Keratinocyte (primary cell): ENCODE results near the gene ADRA2C.

ENCODE experiments used
- CTCF ChIP-seq, 3 experiments: IDR thresholded peaks in 1 of 3; conservative IDR thresholded peaks in 1 of 3; optimal IDR thresholded peaks in 1 of 3; 2 replicates in 2 of 3; 3 replicates in 1 of 3; pipeline versions ENCODE3 to v1.5.1; 2011; ENCODE audit warnings: low read length in 3 of 3, mild to moderate bottlenecking in 3 of 3, moderate library complexity in 2 of 3, control low read depth in 1 of 3, inconsistent platforms in 1 of 3; ENCODE audit not compliant: insufficient read depth in 2 of 3; ENCODE audit errors: extremely low read depth in 1 of 3
- EZH2 ChIP-seq: IDR thresholded peaks from one replicate; pipeline ENCODE4 v1.6.1; 2012; ENCODE audit warnings: inconsistent platforms, mild to moderate bottlenecking, low read length, moderate library complexity

- no peak for TF ChIP-seq CTCF (optimal IDR thresholded peaks at IDR 0.05 in 1 of 3, IDR thresholded peaks at IDR 0.05 in 1 of 3, conservative IDR thresholded peaks at IDR 0.05 in 1 of 3; ENCODE audit: extremely low read depth in 1 of 3, insufficient read depth in 2 of 3, low read length in 3 of 3)
- TF ChIP-seq EZH2, result no peak
These were observed 33.8 kb upstream of the ADRA2C start for GRCh38 chr4:3732076-3733028.
